IMR-90 (cell line): ENCODE results near the gene CNGB1. TPM values are rescaled to one million over a fixed set of nuclear protein-coding genes. Genes with fewer than 3 reads are reported as not detected.

Experiments used
- ATAC-seq: fragments of 200-7000 bp; cut with Tn5 transposase; 2 replicates; pipeline ENCODE4 v1.9.1; 2020; ENCODE audit warnings: low read depth, mild to moderate bottlenecking, moderate library complexity
- BruUV-seq: library from RNA; stranded (reverse); fragments of 400-500 nt; replicated peaks from 2 replicates; lab custom pipeline; 2021; lab: Mats Ljungman, UMichigan
- CTCF ChIA-PET: fragments of 300-600 bp; formaldehyde crosslinking; extraction: SDS; loops from one replicate; lab custom pipeline; 2021; ENCODE audit warnings: antibody characterized with exemption; lab: Yijun Ruan, JAX
- POLR2A ChIA-PET: fragments of 300-600 bp; sonication (Branson Sonifier 250); formaldehyde crosslinking; loops from one replicate; lab custom pipeline; 2022; ENCODE audit warnings: antibody characterized with exemption; ENCODE audit not compliant: unreplicated experiment; lab: Charles Lee
- DNase-seq: peaks from one replicate; pipeline ENCODE4 v3.0.0; 2013
- H2AFZ ChIP-seq: replicated peaks from 2 replicates; pipeline ENCODE3; 2013; ENCODE audit warnings: low read length, mild to moderate bottlenecking; ENCODE audit not compliant: poor library complexity
- H2AK5ac ChIP-seq: 2 replicates; pipeline ENCODE4 v1.6.1; 2013; ENCODE audit warnings: low read depth, low read length, inconsistent platforms
- H2AK9ac ChIP-seq: replicated peaks from 2 replicates; pipeline ENCODE3; 2013; ENCODE audit warnings: mild to moderate bottlenecking, low read depth, low read length, moderate library complexity; ENCODE audit not compliant: poor library complexity
- H2BK120ac ChIP-seq: 2 replicates; pipeline ENCODE4 v1.6.1; 2013; ENCODE audit warnings: low read depth, low read length, inconsistent platforms
- H2BK15ac ChIP-seq: 3 replicates; pipeline ENCODE4 v1.6.1; 2013; ENCODE audit warnings: low read depth, low read length, inconsistent platforms
- H2BK20ac ChIP-seq: 2 replicates; pipeline ENCODE4 v1.6.1; 2013; ENCODE audit warnings: low read depth, mild to moderate bottlenecking, inconsistent platforms, low read length, moderate library complexity
- H2BK5ac ChIP-seq: 2 replicates; pipeline ENCODE4 v1.6.1; 2013; ENCODE audit warnings: mild to moderate bottlenecking, low read depth, low read length, inconsistent platforms; ENCODE audit not compliant: poor library complexity, severe bottlenecking
- H3K14ac ChIP-seq: replicated peaks from 2 replicates; pipeline ENCODE4 v1.6.1; 2013; ENCODE audit warnings: low read depth, low read length, inconsistent platforms
- H3K18ac ChIP-seq: 2 replicates; pipeline ENCODE4 v1.6.1; 2013; ENCODE audit warnings: low read depth, low read length, control low read depth
- H3K23ac ChIP-seq: 2 replicates; pipeline ENCODE4 v1.6.1; 2013; ENCODE audit warnings: low read depth, low read length, inconsistent platforms
- H3K27ac ChIP-seq: 2 replicates; pipeline ENCODE4 v1.5.1; 2013; ENCODE audit warnings: mild to moderate bottlenecking, control low read depth, low read length; ENCODE audit not compliant: insufficient read depth
- H3K27me3 ChIP-seq: 2 replicates; pipeline ENCODE4 v1.6.1; 2013; ENCODE audit warnings: low read length; ENCODE audit not compliant: control insufficient read depth, insufficient read depth
- H3K36me3 ChIP-seq: 2 replicates; pipeline ENCODE4 v1.6.1; 2013; ENCODE audit warnings: low read length, mixed read lengths; ENCODE audit not compliant: control insufficient read depth, insufficient read depth
- H3K4ac ChIP-seq: 2 replicates; pipeline ENCODE4 v1.6.1; 2013; ENCODE audit warnings: low read depth, low read length, inconsistent platforms
- H3K4me1 ChIP-seq: 2 replicates; pipeline ENCODE4 v1.6.1; 2013; ENCODE audit warnings: low read length, mixed read lengths; ENCODE audit not compliant: control insufficient read depth, insufficient read depth
- H3K4me2 ChIP-seq: 2 replicates; pipeline ENCODE4 v1.6.1; 2013; ENCODE audit warnings: low read depth, mild to moderate bottlenecking, control low read depth, low read length, moderate library complexity
- H3K4me3 ChIP-seq: 2 replicates; pipeline ENCODE4 v1.5.1; 2013; ENCODE audit warnings: low read depth, mild to moderate bottlenecking, control low read depth, low read length, moderate library complexity; ENCODE audit not compliant: insufficient read depth
- H3K56ac ChIP-seq: 2 replicates; pipeline ENCODE4 v1.6.1; 2013; ENCODE audit warnings: low read length, inconsistent platforms; ENCODE audit not compliant: insufficient read depth; ENCODE audit errors: extremely low read depth
- H3K79me1 ChIP-seq, 2 experiments: 2 replicates each; pipeline ENCODE4 v1.6.1; 2013; ENCODE audit warnings: low read length in 2 of 2, inconsistent platforms in 1 of 2, low read depth in 1 of 2
- H3K9ac ChIP-seq: 2 replicates; pipeline ENCODE4 v1.6.1; 2013; ENCODE audit warnings: low read depth, low read length, control low read depth
- H3K9me1 ChIP-seq: 2 replicates; pipeline ENCODE4 v1.6.1; 2013; ENCODE audit warnings: low read length, inconsistent platforms; ENCODE audit not compliant: insufficient read depth
- H3K9me3 ChIP-seq: 2 replicates; pipeline ENCODE4 v1.6.1; 2013; ENCODE audit warnings: low read length; ENCODE audit not compliant: control insufficient read depth, insufficient read depth
- H4K20me1 ChIP-seq: 2 replicates; pipeline ENCODE4 v1.6.1; 2013; ENCODE audit warnings: low read length, inconsistent platforms; ENCODE audit not compliant: insufficient read depth
- H4K5ac ChIP-seq: 2 replicates; pipeline ENCODE4 v1.6.1; 2013; ENCODE audit warnings: mild to moderate bottlenecking, low read depth, low read length, control low read depth
- H4K8ac ChIP-seq, 2 experiments: 2 replicates each; pipeline ENCODE4 v1.6.1; 2013; ENCODE audit warnings: low read depth in 2 of 2, low read length in 2 of 2, control low read depth in 1 of 2, inconsistent platforms in 1 of 2
- H4K91ac ChIP-seq: 2 replicates; pipeline ENCODE4 v1.6.1; 2013; ENCODE audit warnings: low read depth, low read length, inconsistent platforms; ENCODE audit not compliant: insufficient read depth
- CHD1 ChIP-seq: IDR thresholded peaks from 2 replicates; pipeline ENCODE4 v1.6.1; 2012; ENCODE audit warnings: low read depth, low read length, improper control_type of control experiment
- FOS ChIP-seq: fragments of 150-350 bp; IDR thresholded peaks from 2 replicates; pipeline ENCODE4 v1.6.1; 2016; ENCODE audit warnings: low read depth, low read length
- MAZ ChIP-seq: IDR thresholded peaks from 2 replicates; pipeline ENCODE4 v1.6.1; 2012; ENCODE audit warnings: low read depth, mild to moderate bottlenecking, low read length, improper control_type of control experiment, moderate library complexity, borderline replicate concordance
- MXI1 ChIP-seq: IDR thresholded peaks from 2 replicates; pipeline ENCODE4 v1.6.1; 2012; ENCODE audit warnings: low read depth, mild to moderate bottlenecking, low read length, moderate library complexity, borderline replicate concordance
- SMC3 ChIP-seq: fragments of 150-350 bp; IDR thresholded peaks from 2 replicates; pipeline ENCODE4 v1.6.1; 2016; ENCODE audit warnings: low read depth, mild to moderate bottlenecking, antibody characterized with exemption, low read length, moderate library complexity
- WGBS, 2 experiments: methylation state at CpG; one replicate each; pipeline versions ENCODE4 v1.1.5 to v1.1.7; 2013; ENCODE audit warnings: missing lambda C conversion rate in 2 of 2; ENCODE audit not compliant: insufficient read length in 1 of 2; ENCODE audit errors: extremely low coverage in 2 of 2; 5-methylcytosine and 5-hydroxymethylcytosine counted together
- dilution Hi-C: fragments of 300-500 bp; cut with HindIII; formaldehyde crosslinking; loops from one replicate; pipeline ENCODE4 v1.14.3; 2018; ENCODE audit warnings: low sequenced_read_pairs; ENCODE audit not compliant: unreplicated experiment
- in situ Hi-C: fragments of 300-500 bp; cut with MboI; formaldehyde crosslinking; loops from 3 replicates; pipeline ENCODE4 v1.14.3; 2019; ENCODE audit warnings: low sequenced_read_pairs, inconsistent platforms, mixed read lengths
- intact Hi-C: fragments of 100-400 bp; cut with micrococcal nuclease; formaldehyde crosslinking; loops from 2 replicates; pipeline ENCODE4 v1.10.0; 2022
- polyA plus RNA-seq, 3 experiments: library from polyadenylated mRNA; depleted of rRNA; stranded (reverse); fragments of >200 nt; gene quantifications; 2 replicates each; pipeline ENCODE4 v1.2.3, GENCODE V29; 2012; ENCODE audit warnings: low replicate concordance in 1 of 3
- total RNA-seq: library from RNA; depleted of rRNA; stranded (reverse); fragments of >200 nt; gene quantifications from 2 replicates; pipeline ENCODE4 v1.2.3, GENCODE V29; 2012

Gene CNGB1
- total and polyA plus RNA-seq, 2 of the 4 experiments (the other 2 are of a cell fraction) = not detected

- DNase-seq (no peak), ATAC-seq (no peak)
- no peak overlapping the region for H4K91ac ChIP-seq
- no peak overlapping the region for H3K4me2 ChIP-seq
- BruUV-seq = no TSS peak
- no peaks in the 10 kb centered on the region for H3K36me3 ChIP-seq
- H2AFZ ChIP-seq = no peak overlapping the region
- ChIA-PET CTCF (no interaction called here), POLR2A (no interaction called here)
- H4K20me1 ChIP-seq = no peaks in the 10 kb centered on the region
- H2AK5ac ChIP-seq = no peak overlapping the region
- no peak overlapping the region for H2BK120ac ChIP-seq
- H3K9ac ChIP-seq = no peak overlapping the region
- H3K4me1 ChIP-seq = no peaks in the 10 kb centered on the region
- H3K4me3 ChIP-seq = no peak overlapping the region
- no peaks in the 10 kb centered on the region for H3K9me1 ChIP-seq
- no peaks in the 10 kb centered on the region for H3K79me1 ChIP-seq
- H3K23ac ChIP-seq = no peak overlapping the region
- no peak overlapping the region for H2BK20ac ChIP-seq
- H3K9me3 ChIP-seq = 0 out of 2 replicates have a peak, but pooled peaks cover 3% of the 10 kb centered on the region
- H2BK5ac ChIP-seq = no peak overlapping the region
- no peak overlapping the region for H3K18ac ChIP-seq
- no peak overlapping the region for H2AK9ac ChIP-seq
- peaks cover 12% of the 10 kb centered on the region for H3K27me3 ChIP-seq
- dilution Hi-C loops (no loop called here), intact Hi-C loops (no loop called here), in situ Hi-C loops (no loop called here)
- H3K4ac ChIP-seq = no peak overlapping the region
- H4K8ac ChIP-seq = no peak overlapping the region
- H2BK15ac ChIP-seq = no peak overlapping the region
- TF ChIP-seq FOS (no peak), SMC3 (no peak), CHD1 (no peak), MXI1 (no peak), MAZ (no peak)
- WGBS, 2 experiments = no CpG with 5 or more reads among the region's 2 CpGs
- H4K5ac ChIP-seq = no peak overlapping the region
- H3K27ac ChIP-seq = no peak overlapping the region
- H3K56ac ChIP-seq = no peak overlapping the region
- H3K14ac ChIP-seq = no peak overlapping the region
Observed at GRCh38 chr16:57930533-57930932, 40.4 kb downstream of the CNGB1 start.
